HepG2 (cell line): ENCODE measurements around the gene FGF14. TPM values are rescaled to one million over a fixed set of nuclear protein-coding genes. Genes with fewer than 3 reads are reported as not detected.

Experiments
- CREB1 ChIP-seq, 2 experiments: fragments of 450-650 bp in 1 of 2; IDR thresholded peaks; 2 replicates each; pipeline ENCODE4 v1.6.1; 2016 to 2017; ENCODE audit warnings: control low read depth in 1 of 2, mild to moderate bottlenecking in 1 of 2, missing compliant biosample characterization in 1 of 2, missing genetic modification characterization in 1 of 2
- FIP1L1 ChIP-seq: fragments of 200-400 bp; formaldehyde crosslinking; IDR thresholded peaks from 2 replicates; pipeline ENCODE4 v1.6.1; 2018; ENCODE audit warnings: low read depth, mild to moderate bottlenecking, low read length, moderate library complexity, borderline replicate concordance; ENCODE audit not compliant: insufficient read depth
- FOXP4 ChIP-seq: sonication (generic); formaldehyde crosslinking; IDR thresholded peaks from 2 replicates; pipeline ENCODE4 v1.4.0; 2020; ENCODE audit warnings: missing genetic modification reagents
- HNF4G ChIP-seq, 2 experiments: sonication (generic) in 1 of 2; formaldehyde crosslinking in 1 of 2; IDR thresholded peaks; 2 replicates each; pipeline versions ENCODE4 v1.4.0 to v1.6.1; 2011 to 2020; ENCODE audit warnings: borderline replicate concordance in 2 of 2, low read depth in 2 of 2, mild to moderate bottlenecking in 2 of 2, low read length in 1 of 2, missing genetic modification reagents in 1 of 2, moderate library complexity in 1 of 2
- HOXA9 ChIP-seq: sonication (generic); formaldehyde crosslinking; IDR thresholded peaks from 2 replicates; pipeline ENCODE4 v1.8.1; 2022; ENCODE audit warnings: missing genetic modification reagents, mild to moderate bottlenecking, moderate library complexity, borderline replicate concordance
- MAX ChIP-seq: IDR thresholded peaks from 2 replicates; pipeline ENCODE4 v1.6.1; 2012; ENCODE audit warnings: inconsistent platforms
- MED1 ChIP-seq: sonication (generic); formaldehyde crosslinking; IDR thresholded peaks from 2 replicates; pipeline ENCODE4 v1.4.0; 2020; ENCODE audit warnings: missing genetic modification reagents
- PPARG ChIP-seq: conservative IDR thresholded peaks from 2 replicates; pipeline ENCODE4 v1.6.1; 2016; ENCODE audit warnings: missing biosample characterization, missing genetic modification reagents
- RBM39 ChIP-seq: fragments of 200-400 bp; formaldehyde crosslinking; IDR thresholded peaks from one replicate; pipeline ENCODE4 v1.6.1; 2018; ENCODE audit warnings: antibody characterized with exemption, mild to moderate bottlenecking, low read depth, low read length; ENCODE audit not compliant: poor library complexity, severe bottlenecking
- SAFB2 ChIP-seq: sonication (generic); formaldehyde crosslinking; IDR thresholded peaks from 2 replicates; pipeline ENCODE4 v1.5.1; 2020; ENCODE audit warnings: missing genetic modification reagents, low read depth, mild to moderate bottlenecking, borderline replicate concordance
- SMC3 ChIP-seq: IDR thresholded peaks from 2 replicates; pipeline ENCODE4 v1.6.1; 2011; ENCODE audit warnings: low read length, improper control_type of control experiment
- TBP ChIP-seq: sonication (generic); formaldehyde crosslinking; IDR thresholded peaks from 2 replicates; pipeline ENCODE4 v1.5.0; 2020; ENCODE audit warnings: missing genetic modification reagents
- ZNF205 ChIP-seq: IDR thresholded peaks from 2 replicates; pipeline ENCODE4 v1.6.1; 2018; ENCODE audit warnings: missing biosample characterization, missing genetic modification reagents
- ZNF234 ChIP-seq: sonication (generic); formaldehyde crosslinking; conservative IDR thresholded peaks from 2 replicates; pipeline ENCODE4 v1.5.1; 2020; ENCODE audit warnings: mild to moderate bottlenecking, missing genetic modification reagents
- ZNF317 ChIP-seq: sonication (generic); formaldehyde crosslinking; IDR thresholded peaks from 2 replicates; pipeline ENCODE4 v1.5.0; 2020; ENCODE audit warnings: mild to moderate bottlenecking, missing genetic modification reagents
- ZNF367 ChIP-seq: sonication (generic); formaldehyde crosslinking; IDR thresholded peaks from 2 replicates; pipeline ENCODE4 v1.4.0; 2020; ENCODE audit warnings: missing genetic modification reagents, borderline replicate concordance
- ZNF414 ChIP-seq: sonication (generic); formaldehyde crosslinking; IDR thresholded peaks from 2 replicates; pipeline ENCODE4 v1.5.0; 2020; ENCODE audit warnings: missing genetic modification reagents
- ZNF441 ChIP-seq: sonication (generic); formaldehyde crosslinking; IDR thresholded peaks from 2 replicates; pipeline ENCODE4 v1.7.0; 2021; ENCODE audit warnings: missing genetic modification reagents, borderline replicate concordance
- polyA plus RNA-seq, 8 experiments: library from polyadenylated mRNA; depleted of rRNA in 3 of 8; stranded (reverse) in 7 of 8; unstranded in 1 of 8; fragments of >200 nt; fragmentation: Illumina TruSeq in 4 of 8; extraction: Trizol in 4 of 8; gene quantifications; 2 replicates each; pipeline versions ENCODE4 v1.2.1 to v1.2.3, GENCODE V29; 2011 to 2016; ENCODE audit warnings: low read depth in 4 of 8, missing spikeins in 1 of 8, mixed read lengths in 1 of 8; ENCODE audit not compliant: insufficient read depth in 1 of 8
- total RNA-seq, 5 experiments: library from RNA; depleted of rRNA; stranded (reverse); fragments of >200 nt; fragmentation: Illumina TruSeq; extraction: Trizol; gene quantifications; 2 replicates each; pipeline ENCODE4 v1.2.3, GENCODE V29; 2016; ENCODE audit warnings: low read depth in 1 of 5
- TF ChIP-seq, protein P1 (sequence below): IDR thresholded peaks from 2 replicates; pipeline ENCODE4 v1.6.1; 2016; ENCODE audit warnings: missing compliant biosample characterization, missing genetic modification reagents, borderline replicate concordance
- TF ChIP-seq, protein P2 (sequence below), 2 experiments: sonication (generic) in 1 of 2; formaldehyde crosslinking in 1 of 2; IDR thresholded peaks; 2 replicates each; pipeline versions ENCODE4 v1.4.0 to v1.6.1; 2016 to 2020; ENCODE audit warnings: borderline replicate concordance in 1 of 2, low read depth in 1 of 2, mild to moderate bottlenecking in 1 of 2, missing genetic modification reagents in 1 of 2

FGF14 gene
- total and polyA plus RNA-seq, 2 of the 13 experiments (the other 11 are each of a cell fraction or from before 2014, with no cell fraction given): not detected

DNA sequence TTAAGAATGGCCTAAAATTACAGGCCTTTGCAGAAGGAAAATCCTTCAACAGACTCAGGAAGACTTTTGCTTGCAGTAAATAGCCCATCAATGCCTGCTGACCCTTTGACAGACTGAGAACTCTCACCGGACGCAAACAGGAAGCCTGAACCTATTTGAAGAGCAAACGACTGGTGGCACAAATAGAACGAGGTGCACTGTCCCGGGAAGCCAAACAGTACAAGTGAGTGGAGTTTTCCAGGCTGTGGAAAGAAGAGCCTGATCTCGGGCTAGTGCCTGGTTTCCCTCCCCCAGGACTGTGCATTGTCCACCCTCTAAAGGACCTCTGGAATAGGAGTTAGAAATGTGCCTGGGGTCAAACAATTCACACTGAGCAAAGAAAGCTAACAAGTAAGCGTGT, 165.5 kb downstream of the FGF14 start (continued):
- no peak for TF ChIP-seq ZNF205 (CRISPR knock-in tag)
- TF ChIP-seq SAFB2 (CRISPR knock-in tag): no peak
- TF ChIP-seq ZNF414 (CRISPR knock-in tag): no peak
- no peak for TF ChIP-seq ZNF234 (CRISPR knock-in tag)
- no peak for TF ChIP-seq HNF4G (IDR thresholded peaks at IDR 0.05; ENCODE audit: borderline replicate concordance, low read depth, low read length)
- no peak for TF ChIP-seq HNF4G (CRISPR knock-in tag; IDR thresholded peaks at IDR 0.05; ENCODE audit: borderline replicate concordance, low read depth)
- TF ChIP-seq, protein P1, sequence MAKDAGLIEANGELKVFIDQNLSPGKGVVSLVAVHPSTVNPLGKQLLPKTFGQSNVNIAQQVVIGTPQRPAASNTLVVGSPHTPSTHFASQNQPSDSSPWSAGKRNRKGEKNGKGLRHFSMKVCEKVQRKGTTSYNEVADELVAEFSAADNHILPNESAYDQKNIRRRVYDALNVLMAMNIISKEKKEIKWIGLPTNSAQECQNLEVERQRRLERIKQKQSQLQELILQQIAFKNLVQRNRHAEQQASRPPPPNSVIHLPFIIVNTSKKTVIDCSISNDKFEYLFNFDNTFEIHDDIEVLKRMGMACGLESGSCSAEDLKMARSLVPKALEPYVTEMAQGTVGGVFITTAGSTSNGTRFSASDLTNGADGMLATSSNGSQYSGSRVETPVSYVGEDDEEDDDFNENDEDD: no peak
- TF ChIP-seq CREB1 (IDR thresholded peaks at IDR 0.05): no peak
- TF ChIP-seq CREB1 (CRISPR knock-in tag; IDR thresholded peaks at IDR 0.05): no peak
- no peak for TF ChIP-seq MED1 (CRISPR knock-in tag)
- TF ChIP-seq RBM39: no peak
- TF ChIP-seq, protein P2, sequence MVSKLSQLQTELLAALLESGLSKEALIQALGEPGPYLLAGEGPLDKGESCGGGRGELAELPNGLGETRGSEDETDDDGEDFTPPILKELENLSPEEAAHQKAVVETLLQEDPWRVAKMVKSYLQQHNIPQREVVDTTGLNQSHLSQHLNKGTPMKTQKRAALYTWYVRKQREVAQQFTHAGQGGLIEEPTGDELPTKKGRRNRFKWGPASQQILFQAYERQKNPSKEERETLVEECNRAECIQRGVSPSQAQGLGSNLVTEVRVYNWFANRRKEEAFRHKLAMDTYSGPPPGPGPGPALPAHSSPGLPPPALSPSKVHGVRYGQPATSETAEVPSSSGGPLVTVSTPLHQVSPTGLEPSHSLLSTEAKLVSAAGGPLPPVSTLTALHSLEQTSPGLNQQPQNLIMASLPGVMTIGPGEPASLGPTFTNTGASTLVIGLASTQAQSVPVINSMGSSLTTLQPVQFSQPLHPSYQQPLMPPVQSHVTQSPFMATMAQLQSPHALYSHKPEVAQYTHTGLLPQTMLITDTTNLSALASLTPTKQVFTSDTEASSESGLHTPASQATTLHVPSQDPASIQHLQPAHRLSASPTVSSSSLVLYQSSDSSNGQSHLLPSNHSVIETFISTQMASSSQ (IDR thresholded peaks at IDR 0.05; ENCODE audit: low read depth): no peak
- TF ChIP-seq, protein P2 (CRISPR knock-in tag; IDR thresholded peaks at IDR 0.05; ENCODE audit: borderline replicate concordance): no peak
- TF ChIP-seq TBP (CRISPR knock-in tag): no peak
- no peak for TF ChIP-seq ZNF367
- TF ChIP-seq HOXA9 (CRISPR knock-in tag): no peak
- TF ChIP-seq SMC3: no peak
- TF ChIP-seq FOXP4 (CRISPR knock-in tag): peak; percentile 24; the same call in 1 of the 2 replicates
- TF ChIP-seq FIP1L1: no peak
- no peak for TF ChIP-seq MAX
- TF ChIP-seq ZNF317 (CRISPR knock-in tag): 0 out of 2 replicates have a peak, but pooled peaks have one; percentile 21
- TF ChIP-seq PPARG (CRISPR knock-in tag): no peak
- TF ChIP-seq ZNF441 (CRISPR knock-in tag): no peak
- TF ChIP-seq, all 625 proteins: peak for 5
